22Rv1 (cell line): ENCODE measurements around the gene AGTPBP1.

Experiments used
- ZFX ChIP-seq: fragments of 450-650 bp; IDR thresholded peaks from 2 replicates; pipeline ENCODE4 v1.6.1; 2017; ENCODE audit warnings: antibody characterized with exemption, borderline replicate concordance
- TF ChIP-seq, protein P1 (sequence below): fragments of 450-650 bp; IDR thresholded peaks from 2 replicates; pipeline ENCODE4 v1.5.1; 2017; ENCODE audit warnings: mild to moderate bottlenecking

- TF ChIP-seq, protein P1, sequence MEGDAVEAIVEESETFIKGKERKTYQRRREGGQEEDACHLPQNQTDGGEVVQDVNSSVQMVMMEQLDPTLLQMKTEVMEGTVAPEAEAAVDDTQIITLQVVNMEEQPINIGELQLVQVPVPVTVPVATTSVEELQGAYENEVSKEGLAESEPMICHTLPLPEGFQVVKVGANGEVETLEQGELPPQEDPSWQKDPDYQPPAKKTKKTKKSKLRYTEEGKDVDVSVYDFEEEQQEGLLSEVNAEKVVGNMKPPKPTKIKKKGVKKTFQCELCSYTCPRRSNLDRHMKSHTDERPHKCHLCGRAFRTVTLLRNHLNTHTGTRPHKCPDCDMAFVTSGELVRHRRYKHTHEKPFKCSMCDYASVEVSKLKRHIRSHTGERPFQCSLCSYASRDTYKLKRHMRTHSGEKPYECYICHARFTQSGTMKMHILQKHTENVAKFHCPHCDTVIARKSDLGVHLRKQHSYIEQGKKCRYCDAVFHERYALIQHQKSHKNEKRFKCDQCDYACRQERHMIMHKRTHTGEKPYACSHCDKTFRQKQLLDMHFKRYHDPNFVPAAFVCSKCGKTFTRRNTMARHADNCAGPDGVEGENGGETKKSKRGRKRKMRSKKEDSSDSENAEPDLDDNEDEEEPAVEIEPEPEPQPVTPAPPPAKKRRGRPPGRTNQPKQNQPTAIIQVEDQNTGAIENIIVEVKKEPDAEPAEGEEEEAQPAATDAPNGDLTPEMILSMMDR = no peak
- TF ChIP-seq ZFX = no peak
Measured at GRCh38 chr9:85702726-85703289, 38.9 kb downstream of the AGTPBP1 start.
